HG02588 (cell line): ENCODE results near the gene SAFB2.

Experiments
- ATAC-seq: cut with Tn5 transposase; IDR thresholded peaks from one replicate; pipeline ENCODE4 v1.9.1; 2021; ENCODE audit warnings: mild to moderate bottlenecking, moderate library complexity; ENCODE audit not compliant: unreplicated experiment

Gene SAFB2

DNA sequence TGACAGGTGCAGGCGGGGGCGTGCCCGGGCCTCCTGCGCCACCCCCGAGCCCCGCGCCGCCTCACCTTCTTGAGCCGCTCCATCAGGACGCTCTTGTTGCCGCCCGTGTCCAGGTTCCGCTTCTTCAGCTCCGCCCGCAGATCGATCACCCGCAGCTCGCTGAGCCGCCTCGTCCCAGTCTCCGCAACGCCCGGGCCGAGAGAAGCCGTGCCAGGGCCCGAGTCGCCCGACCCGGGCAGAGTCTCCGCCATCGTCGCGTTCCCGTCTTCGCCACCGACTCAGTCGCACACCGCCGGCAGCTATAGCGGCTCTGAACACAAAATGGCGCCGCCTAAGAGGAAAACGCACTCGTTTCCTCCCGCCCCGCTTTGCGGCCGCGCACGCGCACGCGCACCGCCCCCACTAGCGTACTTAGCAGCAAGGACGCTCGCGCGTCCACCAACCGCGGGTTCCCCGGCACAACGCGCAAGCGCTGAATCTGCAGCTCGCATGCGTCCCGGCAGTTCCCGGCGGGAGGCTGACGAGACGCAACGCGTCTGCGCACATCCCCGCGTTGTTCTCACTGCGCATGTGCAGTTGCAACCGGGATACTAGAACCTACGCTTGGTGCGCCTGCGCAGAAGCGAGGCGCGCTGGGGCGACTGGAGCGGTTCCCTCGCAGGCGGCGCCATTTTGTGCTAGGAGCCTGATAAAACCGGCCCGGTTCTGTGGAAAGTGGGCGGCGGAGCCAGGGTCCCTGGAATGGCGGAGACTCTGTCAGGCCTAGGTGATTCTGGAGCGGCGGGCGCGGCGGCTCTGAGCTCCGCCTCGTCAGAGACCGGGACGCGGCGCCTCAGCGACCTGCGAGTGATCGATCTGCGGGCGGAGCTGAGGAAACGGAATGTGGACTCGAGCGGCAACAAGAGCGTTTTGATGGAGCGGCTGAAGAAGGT lies at the start of gene SAFB2, which contains the start of gene SAFB:
Gene SAFB2 (minus strand): TSS at position 312 of the 932 bp plus-strand sequence. CDS start 61 bp downstream, at position 251.
Gene SAFB (plus strand): TSS at position 619 of the 932 bp plus-strand sequence. CDS start 123 bp downstream, at position 742.
- ATAC-seq: peak; percentile 78

DNA sequence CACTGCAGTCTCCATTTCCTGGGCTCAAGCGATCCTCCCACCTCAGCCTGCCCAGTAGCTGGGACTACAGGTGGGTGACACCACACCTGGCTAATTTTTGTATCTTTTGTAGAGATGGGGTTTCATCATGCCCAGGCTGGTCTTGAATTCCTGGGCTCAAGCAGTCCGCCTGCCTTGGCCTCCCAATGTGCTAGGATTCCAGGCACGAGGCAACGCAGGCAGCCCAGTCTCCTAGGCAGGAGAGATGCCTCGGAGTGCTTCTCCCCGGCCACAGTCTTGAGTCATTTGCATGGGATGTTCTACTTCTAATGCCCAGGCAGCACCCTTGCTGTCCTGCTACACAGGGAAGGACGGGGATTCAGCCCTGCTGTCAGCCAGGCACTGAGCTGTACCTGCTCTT lies 49.0 kb upstream of the SAFB2 start:
- no peak for ATAC-seq

DNA sequence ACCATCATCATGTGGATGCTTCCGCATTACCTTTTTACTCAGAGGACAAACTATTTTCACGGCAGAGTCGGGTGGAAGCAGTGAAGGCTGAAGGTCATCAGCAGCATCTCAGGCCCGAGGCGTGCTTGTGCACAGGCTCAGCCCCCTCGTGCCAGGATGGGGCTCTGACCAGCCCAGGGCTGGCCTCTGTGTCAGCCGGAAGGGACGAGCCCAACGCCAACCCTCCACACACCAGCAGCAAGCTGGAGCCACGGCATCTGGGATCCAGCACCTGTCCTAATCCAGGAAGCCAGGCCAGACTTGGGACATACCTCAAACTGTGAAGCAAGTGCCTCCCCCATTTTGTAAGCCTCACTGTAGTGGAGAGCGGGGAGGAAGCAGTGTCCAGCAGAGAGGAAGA lies 46.6 kb upstream of the SAFB2 start:
- no peak for ATAC-seq

DNA sequence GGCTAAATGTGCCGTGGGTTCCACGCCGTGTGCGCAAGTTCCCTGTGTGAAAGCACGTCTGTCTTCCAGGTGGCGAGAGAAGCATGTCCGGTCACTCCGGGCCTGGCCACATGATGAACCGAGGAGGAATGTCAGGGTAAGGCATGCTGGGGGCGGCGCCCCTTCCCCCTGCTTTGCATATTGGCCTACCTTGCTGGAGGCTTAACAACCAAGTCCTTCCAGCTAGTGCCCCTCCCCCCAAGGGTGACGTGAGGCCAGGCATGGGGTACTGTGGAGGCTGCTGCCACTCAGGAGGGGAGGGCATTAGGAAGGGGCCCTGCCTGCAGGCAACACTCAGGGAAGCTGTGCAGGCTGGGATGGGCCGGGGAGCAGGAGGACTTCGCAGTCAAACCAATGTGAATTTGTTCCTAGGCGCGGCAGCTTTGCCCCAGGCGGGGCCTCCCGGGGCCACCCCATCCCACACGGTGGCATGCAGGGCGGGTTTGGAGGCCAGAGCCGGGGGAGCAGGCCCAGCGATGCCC lies 45.2 kb upstream of the SAFB2 start:
- no peak for ATAC-seq

DNA sequence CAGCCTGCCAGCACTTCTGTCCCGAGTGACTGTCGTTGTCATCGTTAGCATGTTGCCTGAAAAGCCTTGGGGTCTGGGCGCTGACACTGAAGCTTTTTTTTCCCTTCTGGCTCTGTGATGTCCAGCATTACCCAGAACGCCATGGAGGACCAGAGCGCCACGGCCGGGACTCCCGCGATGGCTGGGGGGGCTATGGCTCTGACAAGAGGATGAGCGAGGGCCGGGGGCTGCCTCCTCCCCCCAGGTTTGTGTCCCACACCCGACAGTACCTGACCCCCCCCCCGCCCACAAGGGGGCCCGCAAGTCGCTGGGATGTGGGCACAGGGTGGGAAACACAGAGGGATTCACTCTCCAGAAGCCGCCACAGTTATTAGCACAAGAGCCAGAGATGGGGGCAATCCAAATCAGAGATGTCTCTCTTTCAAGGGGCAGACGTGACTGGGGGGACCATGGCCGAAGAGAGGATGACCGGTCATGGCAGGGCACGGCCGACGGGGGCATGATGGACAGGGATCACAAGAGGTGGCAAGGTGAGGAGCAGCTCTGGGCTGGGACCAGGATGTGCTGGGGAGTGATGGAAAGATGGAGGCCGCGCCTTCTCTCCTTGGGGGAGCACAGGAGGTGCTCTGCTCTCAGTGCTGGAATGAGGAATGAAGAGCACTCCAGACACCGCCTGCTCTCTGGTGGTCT lies 44.5 kb upstream of the SAFB2 start:
- ATAC-seq: no peak

DNA sequence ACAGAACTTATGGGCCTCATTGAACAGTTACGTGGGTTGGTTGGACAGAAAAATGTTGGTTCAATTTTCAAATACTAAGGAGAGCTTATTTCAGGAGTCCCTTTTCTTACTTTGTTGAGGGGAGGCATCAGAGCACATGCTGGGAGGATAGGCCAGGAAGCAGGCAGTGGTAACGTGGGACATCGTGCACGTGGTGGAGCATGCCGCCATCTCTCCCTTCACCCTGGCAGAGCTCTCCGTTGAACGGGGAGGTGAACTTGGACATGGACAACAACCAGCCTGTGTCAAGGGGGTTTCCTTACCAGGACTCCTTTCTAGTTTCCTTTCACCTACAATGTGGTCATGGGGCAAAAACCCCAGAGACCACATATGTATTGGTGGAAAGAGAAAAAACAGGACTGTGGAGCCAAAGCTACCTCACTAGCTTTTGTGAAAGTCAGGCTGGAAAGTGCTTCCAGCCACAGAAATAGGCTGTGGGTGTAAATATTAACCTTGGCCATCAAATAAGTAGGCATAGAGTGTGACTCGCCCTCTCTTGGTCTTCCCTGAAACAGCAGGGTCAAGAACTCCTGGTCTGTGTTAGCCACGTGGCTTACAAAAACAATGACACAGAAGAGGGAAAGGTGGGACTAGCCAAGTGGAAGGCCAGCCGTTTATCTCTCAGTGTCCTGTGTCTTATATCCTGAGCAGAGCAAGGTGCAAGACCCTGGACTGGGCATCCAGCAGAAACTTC lies 43.4 kb upstream of the SAFB2 start:
- no peak for ATAC-seq

DNA sequence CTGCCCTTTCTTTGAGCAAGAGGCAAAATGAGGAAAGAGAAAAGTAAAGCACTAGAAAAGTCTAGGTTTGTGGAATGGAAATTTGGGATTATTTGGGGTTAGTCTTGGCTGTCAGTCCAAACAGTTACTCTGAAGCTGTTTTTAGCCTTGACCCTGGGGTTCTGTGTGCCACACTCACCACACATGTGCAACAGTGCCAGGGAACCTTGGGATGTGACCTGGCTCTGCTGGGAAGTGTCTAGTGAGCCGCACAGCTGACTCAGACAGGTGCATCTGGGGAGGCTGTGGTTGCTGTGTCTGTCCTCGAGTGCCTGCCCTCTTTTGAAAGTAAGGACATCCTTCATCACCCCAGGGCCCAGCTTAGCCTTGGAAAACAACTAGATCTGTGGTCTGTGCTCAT lies 41.9 kb upstream of the SAFB2 start:
- no peak for ATAC-seq

DNA sequence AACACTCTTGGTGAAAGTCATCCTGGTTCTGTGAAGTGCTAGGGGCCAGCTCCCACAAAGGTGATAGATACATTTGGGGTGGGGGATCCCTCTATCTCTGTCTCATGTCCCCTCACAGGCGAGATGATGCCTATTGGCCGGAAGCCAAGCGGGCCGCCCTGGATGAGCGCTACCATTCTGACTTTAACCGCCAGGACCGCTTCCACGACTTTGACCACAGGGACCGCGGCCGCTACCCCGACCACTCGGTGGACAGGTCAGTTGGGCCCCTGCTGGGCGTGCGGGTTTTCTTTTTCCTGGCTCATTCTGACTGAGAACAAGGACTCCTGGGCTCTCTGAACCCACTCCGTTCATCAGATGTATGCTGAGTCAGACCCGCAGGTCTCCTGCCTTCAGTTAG lies 41.3 kb upstream of the SAFB2 start:
- no peak for ATAC-seq

DNA sequence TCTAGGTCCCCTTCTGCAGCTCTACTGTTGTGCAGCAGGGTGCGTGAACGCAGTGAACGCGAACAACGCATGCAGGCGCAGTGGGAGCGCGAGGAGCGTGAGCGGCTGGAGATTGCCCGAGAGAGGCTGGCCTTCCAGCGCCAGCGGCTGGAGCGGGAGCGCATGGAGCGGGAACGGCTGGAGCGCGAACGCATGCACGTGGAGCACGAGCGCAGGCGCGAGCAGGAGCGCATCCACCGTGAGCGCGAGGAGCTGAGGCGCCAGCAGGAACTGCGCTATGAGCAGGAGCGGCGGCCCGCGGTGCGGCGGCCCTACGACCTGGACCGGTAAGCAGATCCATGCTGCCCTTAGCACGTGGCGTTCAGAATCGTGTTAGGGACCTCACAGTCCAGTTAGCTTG lies 38.9 kb upstream of the SAFB2 start:
- no peak for ATAC-seq

DNA sequence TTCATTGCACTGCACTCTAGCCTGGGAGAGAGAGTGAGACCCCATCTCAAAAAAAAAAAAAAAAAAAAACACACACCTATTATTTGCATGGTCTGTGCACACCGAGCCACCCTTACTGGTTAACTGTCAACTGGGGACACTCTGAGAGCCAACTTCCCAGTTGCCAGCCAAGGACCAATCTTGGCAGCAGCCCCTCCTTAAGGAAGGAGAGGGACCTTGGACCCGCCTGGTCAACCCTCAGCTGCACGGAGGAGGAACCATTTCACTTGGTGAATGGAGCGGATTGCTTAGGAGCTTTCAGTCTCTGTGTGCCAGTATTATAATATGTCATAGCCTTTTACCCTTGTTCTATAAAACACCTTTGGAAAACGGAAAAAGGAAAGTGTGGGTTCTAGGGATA lies 32.8 kb upstream of the SAFB2 start:
- no peak for ATAC-seq

DNA sequence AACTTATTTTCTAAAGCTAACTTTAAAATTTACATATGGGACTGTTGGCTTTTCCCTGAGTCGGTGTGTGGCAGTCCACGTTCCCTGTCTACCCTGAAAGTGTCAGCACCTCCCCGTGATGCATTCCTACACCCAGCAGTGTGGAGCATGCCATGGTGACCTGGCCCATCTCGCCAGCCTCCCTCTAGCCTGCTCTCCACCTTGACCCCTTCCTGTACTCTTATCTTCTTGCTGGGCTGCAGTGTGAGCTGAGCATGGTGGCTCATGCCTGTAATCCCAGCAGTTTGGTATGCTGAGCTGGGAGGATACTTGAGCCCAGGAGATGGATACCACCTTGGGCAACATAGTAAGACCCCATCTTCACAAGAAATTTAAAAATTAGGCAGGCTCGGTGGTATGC lies 32.4 kb upstream of the SAFB2 start:
- no peak for ATAC-seq

DNA sequence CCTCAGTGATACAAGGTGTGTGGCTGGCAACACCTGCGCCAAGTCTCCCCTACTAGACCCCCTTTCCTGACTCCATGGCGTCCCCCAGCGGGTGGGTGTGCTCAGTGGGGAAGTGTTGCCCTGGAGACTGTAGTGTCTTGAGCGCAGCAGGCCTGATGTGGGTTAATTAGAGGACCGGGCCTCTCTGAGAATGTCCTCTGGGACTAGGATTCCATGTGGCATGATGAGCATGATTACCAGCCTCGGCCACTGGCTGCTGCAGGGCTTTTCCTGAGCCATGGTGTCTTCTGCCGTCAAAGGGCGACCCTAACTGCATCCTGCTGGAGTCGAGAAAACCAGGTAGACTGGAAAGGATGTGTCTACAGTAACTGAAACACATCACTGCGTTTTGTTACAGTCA lies 29.7 kb upstream of the SAFB2 start:
- ATAC-seq: no peak

DNA sequence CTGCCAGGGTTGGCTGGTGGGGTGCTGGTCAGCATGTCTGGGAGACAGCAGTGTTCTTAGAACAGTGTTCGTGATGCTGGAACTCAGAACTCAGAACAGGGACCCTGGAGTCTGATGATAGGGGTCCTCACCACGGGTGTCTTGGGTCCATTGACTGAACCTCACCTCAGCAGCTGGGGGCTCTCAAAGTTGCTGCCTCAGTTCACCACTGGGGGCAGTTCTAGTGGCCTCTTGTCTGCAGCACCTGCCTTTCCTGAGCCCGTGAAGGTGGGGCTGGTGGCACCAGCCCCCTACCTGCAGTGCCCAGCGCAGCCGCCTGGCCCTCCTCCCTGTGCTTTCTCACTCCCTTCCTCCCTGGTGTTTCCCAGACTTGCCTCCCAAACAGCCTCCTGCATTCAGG lies 28.8 kb upstream of the SAFB2 start:
- no peak for ATAC-seq

DNA sequence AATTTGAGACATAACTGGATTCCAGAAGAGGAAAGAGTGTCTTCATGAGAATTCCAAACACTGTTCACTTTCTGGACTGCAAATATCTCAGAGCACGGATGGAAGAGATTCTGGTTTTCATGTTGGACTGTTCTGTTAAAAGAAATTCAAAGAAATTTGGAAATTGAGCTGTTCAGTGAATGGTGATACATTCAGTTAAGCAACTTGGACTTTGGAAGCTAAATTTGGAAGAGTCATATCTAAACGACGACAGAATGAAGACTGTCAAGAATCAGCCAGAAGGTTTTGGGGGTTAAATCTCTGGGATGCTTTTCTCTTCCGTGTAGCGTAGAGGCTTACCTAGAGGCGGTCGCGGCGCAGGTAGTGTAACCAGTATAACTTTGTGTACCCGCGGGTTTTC lies 25.9 kb upstream of the SAFB2 start:
- ATAC-seq: no peak

DNA sequence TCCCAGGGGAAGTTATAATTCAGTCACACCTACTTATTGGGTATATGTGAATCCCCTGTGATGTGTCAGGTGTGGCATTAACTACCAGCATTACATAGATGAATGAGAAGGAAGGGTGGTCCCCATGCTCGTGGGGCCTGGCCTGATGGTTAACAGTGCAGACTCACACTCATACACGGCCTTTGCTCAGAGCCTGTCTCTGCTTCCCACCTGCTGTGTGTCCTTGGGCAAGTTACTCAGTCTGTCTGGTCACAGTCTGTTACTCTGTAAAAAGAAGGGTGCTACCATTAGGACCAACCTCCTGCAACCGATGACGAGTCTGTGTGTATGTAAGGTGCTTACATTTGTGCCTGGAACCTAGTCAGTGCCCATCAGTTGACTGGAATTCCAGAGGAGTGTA lies 24.1 kb upstream of the SAFB2 start:
- no peak for ATAC-seq

DNA sequence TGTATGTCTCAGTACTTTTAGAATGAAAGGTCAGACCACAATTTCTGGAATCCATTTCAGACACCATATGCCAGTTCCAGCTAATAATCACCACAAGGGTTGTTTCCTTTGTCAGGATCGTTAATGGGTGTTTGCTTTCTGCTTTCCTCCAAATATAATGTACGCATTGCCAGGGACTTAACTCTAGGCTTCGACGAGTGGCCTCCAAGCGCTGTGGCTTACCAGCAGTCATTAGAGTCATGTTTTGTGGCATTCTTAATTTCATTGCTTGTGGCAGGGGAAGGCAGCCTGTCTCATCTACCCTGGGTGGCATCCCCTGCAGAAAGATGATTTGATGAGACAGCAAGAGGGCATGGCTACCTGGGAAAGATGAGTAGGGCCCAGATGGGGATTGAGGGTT lies 22.8 kb upstream of the SAFB2 start:
- ATAC-seq: no peak

DNA sequence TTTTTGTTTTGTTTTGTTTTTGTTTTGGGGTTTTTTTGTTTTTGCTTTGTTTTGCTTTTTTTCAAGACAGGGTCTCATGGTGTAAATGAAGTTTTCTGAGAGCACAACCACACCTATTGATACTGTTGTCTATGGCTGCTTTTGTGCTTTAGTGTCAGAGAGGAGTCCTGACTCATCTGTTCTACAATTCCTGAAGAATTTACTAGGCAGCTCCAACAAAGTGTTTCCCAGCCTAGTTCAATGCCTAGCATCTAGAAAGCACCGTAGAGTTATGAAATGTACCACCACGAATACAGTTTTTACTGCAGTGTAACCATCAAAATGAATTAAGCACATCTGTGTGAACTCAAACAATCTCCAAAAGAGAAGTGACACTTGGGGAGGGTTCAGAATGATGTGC lies 21.5 kb upstream of the SAFB2 start:
- ATAC-seq: no peak

DNA sequence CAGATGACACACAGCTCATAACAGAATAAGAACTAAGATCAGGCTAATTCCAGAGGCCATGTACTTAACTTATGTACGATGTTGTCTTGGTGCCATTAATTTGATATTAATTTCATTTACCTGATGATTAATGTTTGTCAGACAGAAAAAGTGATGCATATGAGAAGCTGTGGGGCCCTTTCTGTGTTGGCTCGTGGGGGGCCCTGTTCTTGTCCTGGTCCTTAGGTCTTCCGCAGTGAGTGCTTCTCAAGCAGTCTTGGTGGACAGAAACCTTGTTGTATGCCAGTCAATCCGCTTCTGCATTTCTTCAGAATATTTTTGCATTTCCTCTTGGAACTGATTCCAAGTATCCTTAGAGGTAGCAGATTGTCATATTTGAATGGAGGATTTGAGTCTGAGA lies 20.5 kb upstream of the SAFB2 start:
- no peak for ATAC-seq

DNA sequence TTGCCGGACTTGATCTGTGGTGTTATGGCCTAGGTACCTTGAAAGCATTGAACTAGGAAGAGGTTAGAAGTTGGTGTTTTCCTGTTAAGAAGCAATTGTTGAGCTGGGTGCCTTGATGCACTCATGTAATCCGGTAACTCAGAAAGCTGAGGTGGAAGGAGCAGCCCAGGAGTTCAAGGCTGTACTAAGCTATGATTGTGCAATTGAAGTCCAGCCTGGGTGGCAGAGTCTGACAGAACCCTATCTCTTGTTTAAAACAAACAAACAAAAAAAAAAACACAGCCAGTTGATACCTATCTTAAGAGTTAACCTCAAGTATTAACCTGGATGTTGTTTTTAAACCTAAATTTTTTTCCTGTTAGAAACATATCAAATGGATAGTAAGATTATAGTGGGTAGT lies 19.6 kb upstream of the SAFB2 start:
- ATAC-seq: no peak

DNA sequence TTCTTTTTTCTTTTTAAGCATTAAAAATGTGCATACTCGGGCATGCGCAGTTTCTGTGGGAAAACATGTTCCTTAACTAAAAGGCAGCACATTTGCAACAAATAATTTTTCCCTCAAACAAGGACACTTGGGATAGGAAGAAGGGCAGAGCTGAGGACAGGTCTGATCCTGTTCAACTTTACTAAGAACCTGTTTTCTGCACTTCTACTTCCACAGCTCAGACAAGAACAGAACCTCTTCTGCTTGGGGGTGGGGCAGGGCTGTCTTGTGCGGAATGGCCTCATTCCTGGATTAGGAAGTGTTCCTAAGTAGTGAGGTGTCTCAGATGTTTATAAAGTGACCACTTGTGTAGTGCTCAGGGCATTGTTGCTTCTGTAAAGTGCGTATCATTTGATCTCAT lies 18.6 kb upstream of the SAFB2 start:
- no peak for ATAC-seq

DNA sequence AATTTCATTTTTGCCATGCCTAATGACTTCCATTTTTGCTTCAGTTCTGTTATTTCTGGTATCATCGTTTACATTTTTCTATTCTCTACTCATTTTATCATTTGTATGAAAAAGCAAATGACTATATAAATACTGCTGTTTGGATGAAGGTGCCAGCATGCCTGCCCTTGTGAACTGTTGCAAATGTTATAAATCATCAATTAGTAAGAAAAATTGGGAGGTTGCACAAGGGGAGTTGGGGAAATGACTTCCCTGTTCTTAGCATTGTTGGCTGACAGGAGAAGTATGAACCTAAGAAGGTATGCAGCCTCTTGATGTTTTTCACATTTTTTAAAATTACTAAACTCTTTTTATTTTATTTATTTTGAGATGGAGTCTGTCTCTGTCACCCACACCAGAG lies 15.4 kb upstream of the SAFB2 start:
- no peak for ATAC-seq
